Dendritic cell treated with granulocyte-macrophage colony-stimulating factor and Interleukin-4, amounts not matched to agents 40 ng/mL and 50 ng/mL, for 4 days (primary cell): ENCODE results near the gene MAST2.
"Not testable (repeated sequence)": the region's sequence is repeated elsewhere in the genome, so short reads cannot be mapped to it uniquely, and the experiment has no call there.

Experiments
- H3K27ac Mint-ChIP-seq: one replicate; pipeline ENCODE4 v1.8.0; 2022; ENCODE audit warnings: mild to moderate bottlenecking, mixed read lengths
- H3K27me3 Mint-ChIP-seq: one replicate; pipeline ENCODE4 v1.8.0; 2022; ENCODE audit warnings: mild to moderate bottlenecking, mixed read lengths
- H3K36me3 Mint-ChIP-seq: one replicate; pipeline ENCODE4 v1.8.0; 2022; ENCODE audit warnings: low read depth, mixed read lengths
- H3K4me1 Mint-ChIP-seq: one replicate; pipeline ENCODE4 v1.8.0; 2022; ENCODE audit warnings: low read depth, mixed read lengths
- H3K4me3 Mint-ChIP-seq: one replicate; pipeline ENCODE4 v1.8.0; 2022; ENCODE audit warnings: mild to moderate bottlenecking, moderate library complexity, mixed read lengths
- H3K9me3 Mint-ChIP-seq: one replicate; pipeline ENCODE4 v1.8.0; 2022; ENCODE audit warnings: mixed read lengths
- intact Hi-C: fragments of 100-400 bp; cut with micrococcal nuclease; formaldehyde crosslinking; loops from one replicate; pipeline ENCODE4 v1.15.0; 2022

MAST2 gene

GRCh38 chr1:45911634-45912033, 108.2 kb downstream of the MAST2 start:
- Mint-ChIP-seq H3K27ac (no peak overlapping the region), H3K27me3 (no peaks in the 10 kb centered on the region), H3K4me1 (no peaks in the 10 kb centered on the region), H3K36me3 (no peaks in the 10 kb centered on the region), H3K4me3 (no peak overlapping the region), H3K9me3 (no peaks in the 10 kb centered on the region)
- intact Hi-C loops, result no loop called here

- Mint-ChIP-seq H3K27me3 (no peaks in the 10 kb centered on the region), H3K27ac (no peak overlapping the region), H3K4me1 (no peaks in the 10 kb centered on the region), H3K9me3 (no peaks in the 10 kb centered on the region), H3K4me3 (no peak overlapping the region), H3K36me3 (no peaks in the 10 kb centered on the region)
- intact Hi-C loops, result no loop called here
These were observed 109.8 kb downstream of the MAST2 start for GRCh38 chr1:45913183-45913683.

GRCh38 chr1:45913731-45914501, 110.5 kb downstream of the MAST2 start:
- intact Hi-C loops, result no loop called here
- H3K36me3 Mint-ChIP-seq, result no peaks in the 10 kb centered on the region
- no peak overlapping the region for H3K4me3 Mint-ChIP-seq
- no peaks in the 10 kb centered on the region for H3K27me3 Mint-ChIP-seq
- H3K27ac Mint-ChIP-seq, result no peak overlapping the region
- no peaks in the 10 kb centered on the region for H3K9me3 Mint-ChIP-seq
- H3K4me1 Mint-ChIP-seq, result no peaks in the 10 kb centered on the region

- Mint-ChIP-seq H3K36me3 (no peaks in the 10 kb centered on the region), H3K4me3 (no peak overlapping the region), H3K27ac (no peak overlapping the region), H3K27me3 (no peaks in the 10 kb centered on the region), H3K4me1 (no peaks in the 10 kb centered on the region), H3K9me3 (no peaks in the 10 kb centered on the region)
- intact Hi-C loops, result no loop called here
These were observed 111.4 kb downstream of the MAST2 start for GRCh38 chr1:45914836-45915235.

- intact Hi-C loops, result no loop called here
- Mint-ChIP-seq H3K9me3 (no peaks in the 10 kb centered on the region), H3K4me3 (no peak overlapping the region), H3K4me1 (peaks cover 5% of the 10 kb centered on the region), H3K27me3 (no peaks in the 10 kb centered on the region), H3K27ac (no peak overlapping the region), H3K36me3 (no peaks in the 10 kb centered on the region)
These were observed 119.0 kb downstream of the MAST2 start for GRCh38 chr1:45922374-45922773.

GRCh38 chr1:45922813-45923212, 119.4 kb downstream of the MAST2 start:
- Mint-ChIP-seq H3K36me3 (no peaks in the 10 kb centered on the region), H3K27me3 (no peaks in the 10 kb centered on the region), H3K4me1 (peaks cover 5% of the 10 kb centered on the region), H3K4me3 (no peak overlapping the region), H3K9me3 (no peaks in the 10 kb centered on the region), H3K27ac (no peak overlapping the region)
- intact Hi-C loops, result no loop called here

GRCh38 chr1:45923343-45923742, 119.9 kb downstream of the MAST2 start:
- no peak overlapping the region for H3K27ac Mint-ChIP-seq
- intact Hi-C loops, result no loop called here
- peaks cover 5% of the 10 kb centered on the region for H3K4me1 Mint-ChIP-seq
- no peaks in the 10 kb centered on the region for H3K27me3 Mint-ChIP-seq
- H3K36me3 Mint-ChIP-seq, result no peaks in the 10 kb centered on the region
- H3K9me3 Mint-ChIP-seq, result no peaks in the 10 kb centered on the region
- no peak overlapping the region for H3K4me3 Mint-ChIP-seq

GRCh38 chr1:45924736-45925135, 121.3 kb downstream of the MAST2 start:
- Mint-ChIP-seq H3K4me1 (peaks cover 15% of the 10 kb centered on the region), H3K27me3 (no peaks in the 10 kb centered on the region), H3K27ac (no peak overlapping the region), H3K4me3 (no peak overlapping the region), H3K36me3 (no peaks in the 10 kb centered on the region), H3K9me3 (no peaks in the 10 kb centered on the region)
- intact Hi-C loops, result no loop called here

GRCh38 chr1:45925728-45926287, 122.4 kb downstream of the MAST2 start:
- intact Hi-C loops, result no loop called here
- H3K36me3 Mint-ChIP-seq, result no peaks in the 10 kb centered on the region
- peaks cover 15% of the 10 kb centered on the region for H3K4me1 Mint-ChIP-seq
- H3K27me3 Mint-ChIP-seq, result no peaks in the 10 kb centered on the region
- no peaks in the 10 kb centered on the region for H3K9me3 Mint-ChIP-seq
- H3K27ac Mint-ChIP-seq, result no peak overlapping the region
- no peak overlapping the region for H3K4me3 Mint-ChIP-seq

- Mint-ChIP-seq H3K9me3 (no peaks in the 10 kb centered on the region), H3K27ac (no peak overlapping the region), H3K27me3 (no peaks in the 10 kb centered on the region), H3K4me1 (peaks cover 15% of the 10 kb centered on the region), H3K36me3 (no peaks in the 10 kb centered on the region), H3K4me3 (no peak overlapping the region)
- intact Hi-C loops, result no loop called here
These were observed 122.9 kb downstream of the MAST2 start for GRCh38 chr1:45926330-45926729.

- H3K27ac Mint-ChIP-seq, H3K9me3 Mint-ChIP-seq, H3K27me3 Mint-ChIP-seq, H3K36me3 Mint-ChIP-seq, intact Hi-C loops, H3K4me3 Mint-ChIP-seq: not testable (repeated sequence)
- H3K4me1 Mint-ChIP-seq, result peaks cover 15% of the 10 kb centered on the region
These were observed 124.0 kb downstream of the MAST2 start for GRCh38 chr1:45927231-45927915.

- no peaks in the 10 kb centered on the region for H3K9me3 Mint-ChIP-seq
- intact Hi-C loops, result no loop called here
- H3K4me1 Mint-ChIP-seq, result peaks cover 15% of the 10 kb centered on the region
- no peaks in the 10 kb centered on the region for H3K36me3 Mint-ChIP-seq
- H3K27ac Mint-ChIP-seq, result no peak overlapping the region
- no peaks in the 10 kb centered on the region for H3K27me3 Mint-ChIP-seq
- no peak overlapping the region for H3K4me3 Mint-ChIP-seq
These were observed 125.2 kb downstream of the MAST2 start for GRCh38 chr1:45928486-45929205.

GRCh38 chr1:45929257-45929687, 125.9 kb downstream of the MAST2 start:
- Mint-ChIP-seq H3K9me3 (no peaks in the 10 kb centered on the region), H3K36me3 (no peaks in the 10 kb centered on the region), H3K27ac (no peak overlapping the region), H3K27me3 (no peaks in the 10 kb centered on the region), H3K4me3 (no peak overlapping the region), H3K4me1 (peaks cover 15% of the 10 kb centered on the region)
- intact Hi-C loops, result no loop called here
